GM12875 (cell line): ENCODE measurements around the gene KRTAP10-8.
"Not testable (repeated sequence)": the region's sequence is repeated elsewhere in the genome, so short reads cannot be mapped to it uniquely, and the experiment has no call there.

Experiments used
- H3K4me3 ChIP-seq: one replicate; pipeline ENCODE4 v1.5.1; 2011; ENCODE audit warnings: low read depth, low read length, control low read depth
- CTCF ChIP-seq: IDR thresholded peaks from 2 replicates; pipeline ENCODE4 v1.5.1; 2011; ENCODE audit warnings: low read depth, mild to moderate bottlenecking, control low read depth, inconsistent platforms, low read length, moderate library complexity, borderline replicate concordance; ENCODE audit not compliant: insufficient read depth

The KRTAP10-8 gene

GRCh38 chr21:44590311-44590721, 21.6 kb upstream of the KRTAP10-8 start:
- H3K4me3 ChIP-seq, result no peak overlapping the region
- TF ChIP-seq CTCF, result no peak

GRCh38 chr21:44590897-44591800, 20.7 kb upstream of the KRTAP10-8 start:
- not testable (repeated sequence) for H3K4me3 ChIP-seq

- H3K4me3 ChIP-seq, result not testable (repeated sequence)
These were observed 20.1 kb upstream of the KRTAP10-8 start for GRCh38 chr21:44591801-44592130.

- no peak for TF ChIP-seq CTCF
- no peak within 1 kb of the TSS for H3K4me3 ChIP-seq
These were observed 19.2 kb upstream of the KRTAP10-8 start, which contains the start of gene KRTAP10-6 for GRCh38 chr21:44592446-44593311. Gene KRTAP10-6, minus strand, starts transcription at chr21:44592505. Its CDS starts 21 bp downstream, at chr21:44592484.

- no peak overlapping the region for H3K4me3 ChIP-seq
- no peak for TF ChIP-seq CTCF
These were observed 18.1 kb upstream of the KRTAP10-8 start for GRCh38 chr21:44593598-44594405.

- no peak for TF ChIP-seq CTCF
- no peak overlapping the region for H3K4me3 ChIP-seq
These were observed 17.4 kb upstream of the KRTAP10-8 start for GRCh38 chr21:44594406-44594916.

- no peak for TF ChIP-seq CTCF
These were observed 16.4 kb upstream of the KRTAP10-8 start for GRCh38 chr21:44595524-44595923.

More at GRCh38 chr21:44595524-44595923, 16.4 kb upstream of the KRTAP10-8 start:
- no peak overlapping the region for H3K4me3 ChIP-seq
